B cell (primary cell): ENCODE data around the gene GPR156. TPM values are rescaled to one million over a fixed set of nuclear protein-coding genes. Genes with fewer than 3 reads are reported as not detected.

Source experiments
- ATAC-seq: fragments of 200-7000 bp; cut with Tn5 transposase; one replicate; pipeline ENCODE4 v1.10.0; 2021; ENCODE audit warnings: low read depth, mild to moderate bottlenecking, moderate number of reproducible peaks, moderate library complexity
- CTCF ChIA-PET: fragments of 350-600 bp; sonication (Branson Sonifier 250); formaldehyde crosslinking; loops from one replicate; lab custom pipeline; 2021; ENCODE audit warnings: antibody characterized with exemption, inconsistent platforms; lab: Charles Lee
- POLR2A ChIA-PET: fragments of 350-600 bp; sonication (Branson Sonifier 250); formaldehyde crosslinking; loops from one replicate; lab custom pipeline; 2021; ENCODE audit warnings: antibody characterized with exemption; lab: Charles Lee
- DNase-seq: peaks from one replicate; pipeline ENCODE4 v3.0.0; 2013
- H2AFZ ChIP-seq: 2 replicates; pipeline ENCODE4 v1.6.1; 2012; ENCODE audit warnings: mild to moderate bottlenecking, low read depth, low read length; ENCODE audit not compliant: insufficient read depth, poor library complexity, severe bottlenecking
- H3K27ac ChIP-seq, 2 donors: 1 replicate in 1 of 2; 2 replicates in 1 of 2; pipeline ENCODE4 v1.5.1; 2012 to 2013; ENCODE audit warnings: low read length in 2 of 2, mild to moderate bottlenecking in 2 of 2, moderate library complexity in 1 of 2
- H3K27me3 ChIP-seq, 4 experiments: fragments of 200-600 bp in 1 of 4; sonication (generic) in 1 of 4; replicated peaks in 1 of 4; 1 replicate in 2 of 4; 2 replicates in 2 of 4; pipeline versions ENCODE4 v1.6.1 to v1.7.0; 2013 to 2016; ENCODE audit warnings: low read length in 3 of 4, mild to moderate bottlenecking in 2 of 4, mixed read lengths in 1 of 4, moderate library complexity in 1 of 4; ENCODE audit not compliant: insufficient read depth in 4 of 4, control insufficient read depth in 3 of 4; ENCODE audit errors: control extremely low read depth in 1 of 4
- H3K36me3 ChIP-seq, 2 experiments: replicated peaks in 1 of 2; 1 replicate in 1 of 2; 2 replicates in 1 of 2; pipeline versions ENCODE4 v1.6.1 to v1.7.1; 2013; ENCODE audit warnings: low read length in 1 of 2; ENCODE audit not compliant: insufficient read depth in 2 of 2, control insufficient read depth in 1 of 2; ENCODE audit errors: control extremely low read depth in 1 of 2, extremely low read depth in 1 of 2
- H3K4me1 ChIP-seq, 2 donors: fragments of 200-600 bp in 1 of 2; sonication (generic) in 1 of 2; 1 replicate in 1 of 2; 2 replicates in 1 of 2; pipeline versions ENCODE4 v1.5.1 to v1.6.1; 2013 to 2017; ENCODE audit warnings: low read length in 2 of 2; ENCODE audit not compliant: control insufficient read depth in 2 of 2, insufficient read depth in 2 of 2
- H3K4me2 ChIP-seq: replicated peaks from 2 replicates; pipeline ENCODE3; 2012; ENCODE audit warnings: mild to moderate bottlenecking, low read depth, low read length; ENCODE audit not compliant: poor library complexity, severe bottlenecking
- H3K4me3 ChIP-seq, 5 experiments: fragments of 200-600 bp in 1 of 5; sonication (generic) in 1 of 5; 1 replicate in 3 of 5; 2 replicates in 2 of 5; pipeline versions ENCODE4 v1.5.1 to v1.7.0; 2011 to 2016; ENCODE audit warnings: low read length in 4 of 5, mild to moderate bottlenecking in 4 of 5, low read depth in 2 of 5, control low read depth in 1 of 5, moderate library complexity in 1 of 5; ENCODE audit not compliant: insufficient read depth in 1 of 5; ENCODE audit errors: control extremely low read depth in 1 of 5, extremely low read depth in 1 of 5
- H3K79me2 ChIP-seq: fragments of 200-600 bp; sonication (generic); one replicate; pipeline ENCODE4 v1.6.0; 2016; ENCODE audit warnings: low read length; ENCODE audit not compliant: control insufficient read depth, insufficient read depth
- H3K9ac ChIP-seq: fragments of 200-600 bp; sonication (generic); 2 replicates; pipeline ENCODE4 v1.6.1; 2017; ENCODE audit warnings: mild to moderate bottlenecking, low read length, moderate library complexity
- H3K9me3 ChIP-seq, 3 donors: one replicate each; pipeline versions ENCODE4 v1.6.1 to v1.7.1; 2013; ENCODE audit warnings: low read length in 2 of 3; ENCODE audit not compliant: control insufficient read depth in 2 of 3, insufficient read depth in 1 of 3; ENCODE audit errors: control extremely low read depth in 1 of 3
- H4K20me1 ChIP-seq: 2 replicates; pipeline ENCODE4 v1.6.0; 2012; ENCODE audit warnings: mild to moderate bottlenecking, low read length; ENCODE audit not compliant: insufficient read depth, control insufficient read depth, poor library complexity, severe bottlenecking
- H3K27ac Mint-ChIP-seq: one replicate; pipeline ENCODE4 v1.8.0; 2021; ENCODE audit warnings: mixed read lengths
- H3K27me3 Mint-ChIP-seq: one replicate; pipeline ENCODE4 v1.8.0; 2021; ENCODE audit warnings: mixed read lengths
- H3K4me1 Mint-ChIP-seq: one replicate; pipeline ENCODE4 v1.8.0; 2021; ENCODE audit warnings: mixed read lengths
- H3K4me3 Mint-ChIP-seq: one replicate; pipeline ENCODE4 v1.8.0; 2021; ENCODE audit warnings: mixed read lengths
- H3K9me3 Mint-ChIP-seq: one replicate; pipeline ENCODE4 v1.8.0; 2022; ENCODE audit warnings: mixed read lengths; ENCODE audit not compliant: insufficient read depth
- CTCF ChIP-seq: fragments of 200-600 bp; IDR thresholded peaks from one replicate; pipeline ENCODE4 v1.8.0; 2022; ENCODE audit warnings: antibody characterized with exemption, mild to moderate bottlenecking
- EZH2 ChIP-seq: IDR thresholded peaks from 2 replicates; pipeline ENCODE4 v1.6.1; 2012; ENCODE audit warnings: borderline replicate concordance, low read depth, mild to moderate bottlenecking, moderate library complexity, low read length; ENCODE audit not compliant: insufficient read depth, poor library complexity, severe bottlenecking
- WGBS: methylation state at CpG from one replicate; pipeline ENCODE4 v1.1.5; 2013; ENCODE audit warnings: missing lambda C conversion rate; ENCODE audit not compliant: insufficient coverage; 5-methylcytosine and 5-hydroxymethylcytosine counted together
- intact Hi-C: fragments of 100-400 bp; cut with micrococcal nuclease; formaldehyde crosslinking; loops from one replicate; pipeline ENCODE4 v1.10.0; 2022
- polyA plus RNA-seq: library from polyadenylated mRNA; depleted of rRNA; stranded (reverse); fragments of >200 nt; gene quantifications from 2 replicates; pipeline ENCODE4 v1.2.3, GENCODE V29; 2012
- total RNA-seq, 2 donors: library from RNA; stranded (reverse); fragments of 120-200 nt in 1 of 2; gene quantifications; 1 replicate in 1 of 2; 2 replicates in 1 of 2; pipeline versions ENCODE4 v1.2.3 to v1.2.4, GENCODE V29; 2013 to 2022

The GPR156 gene
- total and polyA plus RNA-seq, 2 donors (not counting 1 experiment from before 2014, with no cell fraction given), result 0.03 to 0.20 TPM

- Mint-ChIP-seq H3K4me3 (no peak overlapping the region), H3K27me3 (no peaks in the 10 kb centered on the region), H3K9me3 (peaks cover 5% of the 10 kb centered on the region), H3K4me1 (no peaks in the 10 kb centered on the region), H3K27ac (no peak overlapping the region)
- Histone ChIP-seq H3K4me2 (no peak overlapping the region), H3K36me3 (peaks cover 0 to 3% of the 10 kb centered on the region in 2 experiments), H3K27me3 (no peaks in the 10 kb centered on the region), H3K79me2 (no peaks in the 10 kb centered on the region), H3K27ac (no peak overlapping the region), H3K4me1 (no peaks in the 10 kb centered on the region), H3K4me3 (no peak overlapping the region), H3K9ac (no peak overlapping the region), H4K20me1 (no peaks in the 10 kb centered on the region), H3K9me3 (peaks cover 0 to 11% (median 6%) of the 10 kb centered on the region in 3 donors), H2AFZ (no peak overlapping the region)
- DNase-seq (no peak), ATAC-seq (no peak)
- POLR2A ChIA-PET, result no interaction called here
- CTCF ChIA-PET, result no interaction called here
- TF ChIP-seq CTCF, result no peak
- TF ChIP-seq EZH2, result no peak
- WGBS, result 95% methylated on average over 20 of the region's 24 CpGs
- intact Hi-C loops, result no loop called here
Observed at GRCh38 chr3:120311863-120312794, 27.1 kb upstream of the GPR156 start.
